SU-DHL-6 (cell line): ENCODE measurements around the gene LYSMD2.

Experiments used
- CTCF ChIP-seq: fragments of 200-600 bp; sonication (generic); IDR thresholded peaks from one replicate; pipeline ENCODE4 v1.5.1; 2017; ENCODE audit warnings: antibody characterized with exemption, mild to moderate bottlenecking, low read length, moderate library complexity; ENCODE audit not compliant: insufficient read depth, poor library complexity, severe bottlenecking
- EZH2phosphoT487 ChIP-seq: fragments of 200-600 bp; sonication (generic), shearing (Covaris generic); conservative IDR thresholded peaks from 2 replicates; pipeline ENCODE4 v1.6.1; 2018; ENCODE audit warnings: mild to moderate bottlenecking, antibody characterized with exemption, low read length, moderate library complexity, mixed read lengths

GRCh38 chr15:51724673-51725072, 12.8 kb downstream of the LYSMD2 start:
- TF ChIP-seq CTCF = no peak
- TF ChIP-seq EZH2phosphoT487 = no peak
